ENCODE results near the gene RAB27B. TPM values are rescaled to one million over a fixed set of nuclear protein-coding genes. Genes with fewer than 3 reads are reported as not detected.

The RAB27B gene
- polyA plus RNA-seq, 4 donors, result 2.0 to 7.5 (median 3.9) TPM

Other genes starting within 250 kb of the RAB27B start
- gene DYNAP, start 237.2 kb upstream of the RAB27B start, polyA plus RNA-seq, result under 1 TPM in 1 of 4 donors, not detected in 3; 0.18 TPM
- gene CCDC68, start 131.0 kb downstream of the RAB27B start, polyA plus RNA-seq, result 10 to 100 TPM; 11.2 to 40.2 (median 31.6) TPM

Data from small intestine (tissue), 4 donors.